Stimulated activated CD8-positive, alpha-beta memory T cell treated with anti-CD3 and anti-CD28 coated beads, Interleukin-15, amount 100 ng/mL, for 48 hours (primary cell): Measurements from ENCODE around the gene CACNA1A.

Source experiments
- DNase-seq, 2 donors: peaks; one replicate each; pipeline ENCODE4 v3.0.0-alpha.2; 2020; ENCODE audit warnings: low read depth in 2 of 2

CACNA1A gene

DNA sequence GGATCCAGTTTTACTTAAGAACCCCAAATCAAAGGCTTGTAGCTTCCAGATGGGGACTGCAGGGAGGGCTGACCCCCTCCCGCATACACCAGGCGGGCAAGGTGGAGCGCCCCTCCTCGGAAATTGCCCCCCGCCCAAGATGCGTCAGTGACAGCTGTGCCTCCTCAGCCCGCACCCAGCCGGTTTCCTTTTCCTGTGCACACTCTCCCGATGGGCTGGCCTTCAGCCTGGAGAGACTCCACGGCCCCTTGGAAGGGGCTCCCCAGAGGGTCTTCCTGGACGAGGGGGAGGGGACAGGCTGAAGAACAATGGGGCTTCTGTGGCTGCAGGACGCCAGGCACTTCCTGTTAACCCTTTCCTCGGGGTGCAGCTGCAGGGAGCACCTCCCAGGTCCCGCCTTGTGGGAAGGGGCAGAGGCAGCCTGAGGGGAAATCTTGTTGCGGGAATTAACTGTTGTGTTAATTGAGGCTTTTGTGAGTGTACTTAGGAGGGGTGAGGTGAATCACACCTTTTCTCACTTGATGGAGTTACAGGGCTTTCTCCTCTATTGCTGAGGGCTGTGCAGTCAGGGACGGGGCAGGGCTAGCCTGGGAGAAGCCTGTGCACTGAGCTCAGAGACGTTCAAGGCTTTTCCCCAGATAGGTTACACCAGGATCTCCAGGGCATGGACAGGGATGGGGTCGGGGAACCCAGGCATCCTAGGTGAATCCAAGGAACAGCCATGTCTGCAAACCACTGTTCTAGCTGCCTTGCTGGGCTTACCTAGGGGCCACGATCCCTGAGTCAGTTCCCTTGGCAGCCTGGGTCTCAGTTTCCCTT, 341.7 kb downstream of the CACNA1A start:
- DNase-seq = no peak

DNA sequence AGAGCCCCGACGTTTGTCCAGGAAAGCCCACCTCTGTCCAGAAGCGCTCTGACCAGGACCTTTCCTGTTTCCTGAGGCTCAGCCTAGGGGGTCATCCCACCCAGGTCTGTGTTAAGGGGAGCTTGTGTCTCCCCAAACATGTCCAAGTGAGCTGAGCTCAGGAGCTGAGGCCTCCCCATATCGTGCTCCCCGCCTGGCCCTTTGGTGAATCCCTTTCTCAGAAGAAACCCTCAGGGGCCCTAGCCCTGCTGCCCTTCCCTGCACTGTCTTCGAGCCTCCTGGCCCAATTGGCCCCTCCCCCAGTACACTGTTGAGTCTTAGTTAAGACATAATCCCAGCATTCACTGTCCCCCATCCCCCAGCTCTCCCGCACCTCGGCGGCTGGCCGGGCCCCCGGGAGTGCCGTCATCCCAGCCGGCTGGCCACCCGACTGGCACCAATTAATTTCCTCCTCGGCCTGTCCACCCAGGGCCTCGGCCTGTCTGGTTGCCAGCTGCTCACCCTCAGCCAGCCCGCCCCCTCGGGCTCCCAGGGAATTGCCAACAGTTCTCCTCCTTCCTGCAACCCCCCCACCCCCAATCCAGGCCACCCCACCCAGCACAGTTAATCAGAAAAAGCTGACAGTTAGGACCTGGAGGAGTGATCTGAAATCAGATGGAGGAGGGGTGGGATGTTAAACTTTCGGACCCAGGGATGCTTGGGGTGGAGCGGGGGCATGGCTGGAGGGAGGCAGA, 342.5 kb downstream of the CACNA1A start:
- peak in 1 of 2 donors; percentile 38 for DNase-seq

GRCh38 chr19:13162724-13163608, 343.3 kb downstream of the CACNA1A start:
- peak; percentile 88 to 90 for DNase-seq

DNA sequence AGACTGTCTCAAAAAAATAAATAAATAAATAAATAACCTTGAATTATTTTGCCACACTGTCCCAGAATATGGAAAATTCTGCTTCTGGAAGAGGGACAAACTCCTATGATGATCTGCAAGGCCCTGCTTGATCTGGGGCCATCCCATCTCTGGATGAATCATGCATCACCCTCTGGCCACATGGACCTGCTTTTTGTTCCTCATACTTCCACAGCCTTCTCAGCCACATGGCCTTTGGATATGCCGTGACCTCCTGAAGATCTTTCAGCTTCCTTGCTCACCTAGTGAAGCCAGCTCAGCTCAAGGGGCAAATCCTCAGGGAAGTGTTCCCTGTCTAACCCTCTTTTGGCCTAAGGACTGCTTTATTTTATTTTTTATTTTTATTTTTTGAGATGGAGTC, 345.7 kb downstream of the CACNA1A start:
- no peak for DNase-seq

GRCh38 chr19:13159713-13160112, 346.6 kb downstream of the CACNA1A start:
- no peak for DNase-seq
